Lower leg skin (tissue), 4 donors: ENCODE results near the gene BICD2. TPM values are rescaled to one million over a fixed set of nuclear protein-coding genes. Genes with fewer than 3 reads are reported as not detected.

Experiments
- DNase-seq, 2 donors: peaks; one replicate each; pipeline ENCODE4 v3.0.0-alpha.2; 2019; ENCODE audit warnings: low spot score in 2 of 2
- H3K4me3 ChIP-seq: fragments of 200-600 bp; sonication (generic); 2 replicates; pipeline ENCODE4 v1.5.1; 2017; ENCODE audit warnings: mild to moderate bottlenecking, low read depth; ENCODE audit not compliant: poor library complexity, severe bottlenecking
- POLR2A ChIP-seq, 2 donors: fragments of 450-650 bp; IDR thresholded peaks; one replicate each; pipeline ENCODE4 v1.6.1; 2016 to 2017; ENCODE audit warnings: antibody characterized with exemption in 2 of 2, mild to moderate bottlenecking in 1 of 2, moderate library complexity in 1 of 2
- WGBS, 2 donors: methylation state at CpG; one replicate each; pipeline ENCODE4 v1.1.5; 2018; 5-methylcytosine and 5-hydroxymethylcytosine counted together
- intact Hi-C: fragments of 100-400 bp; cut with DNase I; formaldehyde crosslinking; loops from one replicate; pipeline ENCODE4 v1.15.0; 2023; ENCODE audit warnings: low total_unique reads
- total RNA-seq, 4 donors: library from RNA; depleted of rRNA; stranded (reverse); fragments of >200 nt; gene quantifications; one replicate each; pipeline ENCODE4 v1.1.0, GENCODE V29; 2016
- TF ChIP-seq, protein P1 (sequence below), 3 donors: fragments of 450-650 bp; IDR thresholded peaks; one replicate each; pipeline ENCODE4 v1.5.1; 2016; ENCODE audit warnings: antibody characterized with exemption in 3 of 3, mild to moderate bottlenecking in 3 of 3, moderate library complexity in 2 of 3

BICD2 gene
- total RNA-seq, 4 donors from 2014 or later = 177 to 182 (median 180) TPM

DNA sequence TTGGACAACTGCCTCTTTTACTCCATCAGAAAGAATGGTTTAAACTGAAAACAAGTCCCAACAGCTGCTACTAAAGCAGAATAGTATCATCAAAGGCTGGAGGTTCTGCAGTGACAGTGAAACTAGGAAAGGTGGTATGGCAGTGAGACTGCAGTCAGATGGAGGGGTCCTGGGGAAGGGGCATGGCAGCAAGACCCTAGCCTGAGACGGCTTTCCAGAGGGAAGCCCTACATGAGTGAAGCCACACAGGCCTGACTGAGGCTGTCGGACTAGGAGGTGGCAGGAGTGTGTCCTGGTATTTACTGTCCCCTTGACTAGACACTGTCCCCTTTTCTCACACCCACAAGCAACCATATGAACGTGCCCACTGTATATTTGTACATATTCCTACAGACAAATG lies 54.3 kb downstream of the BICD2 start:
- H3K4me3 ChIP-seq = no peak overlapping the region
- DNase-seq = no peak
- intact Hi-C loops = no loop called here
- WGBS, 2 donors = 58 to 72% methylated on average over 3 of the region's 3 CpGs
- TF ChIP-seq POLR2A (IDR thresholded peaks at IDR 0.05) = no peak
- TF ChIP-seq, protein P1, sequence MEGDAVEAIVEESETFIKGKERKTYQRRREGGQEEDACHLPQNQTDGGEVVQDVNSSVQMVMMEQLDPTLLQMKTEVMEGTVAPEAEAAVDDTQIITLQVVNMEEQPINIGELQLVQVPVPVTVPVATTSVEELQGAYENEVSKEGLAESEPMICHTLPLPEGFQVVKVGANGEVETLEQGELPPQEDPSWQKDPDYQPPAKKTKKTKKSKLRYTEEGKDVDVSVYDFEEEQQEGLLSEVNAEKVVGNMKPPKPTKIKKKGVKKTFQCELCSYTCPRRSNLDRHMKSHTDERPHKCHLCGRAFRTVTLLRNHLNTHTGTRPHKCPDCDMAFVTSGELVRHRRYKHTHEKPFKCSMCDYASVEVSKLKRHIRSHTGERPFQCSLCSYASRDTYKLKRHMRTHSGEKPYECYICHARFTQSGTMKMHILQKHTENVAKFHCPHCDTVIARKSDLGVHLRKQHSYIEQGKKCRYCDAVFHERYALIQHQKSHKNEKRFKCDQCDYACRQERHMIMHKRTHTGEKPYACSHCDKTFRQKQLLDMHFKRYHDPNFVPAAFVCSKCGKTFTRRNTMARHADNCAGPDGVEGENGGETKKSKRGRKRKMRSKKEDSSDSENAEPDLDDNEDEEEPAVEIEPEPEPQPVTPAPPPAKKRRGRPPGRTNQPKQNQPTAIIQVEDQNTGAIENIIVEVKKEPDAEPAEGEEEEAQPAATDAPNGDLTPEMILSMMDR (IDR thresholded peaks at IDR 0.05) = no peak

DNA sequence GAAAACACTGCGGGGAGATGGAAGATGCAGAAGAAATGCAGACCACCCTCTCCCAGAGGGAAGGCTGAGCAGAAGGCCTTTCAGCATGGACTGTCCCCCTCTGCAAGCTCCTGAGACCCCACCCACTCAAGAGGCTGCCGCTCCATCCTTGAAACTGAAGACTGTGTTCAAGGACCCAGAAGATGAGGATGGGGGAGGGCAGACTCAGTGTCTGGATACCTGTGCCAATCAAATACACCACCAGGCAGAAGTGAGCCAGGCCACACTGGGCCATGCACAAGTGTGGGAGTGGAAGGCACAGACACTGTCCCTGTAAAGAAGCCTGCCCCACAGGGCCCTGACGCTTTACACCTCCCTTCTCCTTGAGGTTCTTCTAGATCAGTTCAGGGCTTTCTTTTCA lies 54.7 kb downstream of the BICD2 start:
- no peak for DNase-seq

DNA sequence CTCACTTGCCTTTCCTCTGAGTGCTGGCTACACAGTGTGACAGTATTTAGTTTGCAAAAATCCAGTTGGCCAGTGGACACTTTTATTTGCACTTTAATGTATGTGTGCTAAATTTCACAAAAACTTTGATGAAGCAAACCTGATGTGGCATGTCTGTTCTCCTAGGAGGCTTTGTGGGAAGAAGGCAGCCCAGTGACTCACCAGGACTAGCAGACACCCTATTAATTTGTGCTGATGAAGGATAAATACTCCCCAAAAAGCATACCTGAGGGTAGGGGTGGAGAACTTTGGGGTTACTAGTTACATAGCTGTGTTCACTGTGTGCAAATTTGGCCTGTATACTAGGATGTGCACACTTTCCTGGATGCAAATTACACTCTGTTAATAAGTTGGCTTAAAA lies 55.4 kb downstream of the BICD2 start:
- H3K4me3 ChIP-seq = no peak overlapping the region
- no peak for TF ChIP-seq POLR2A (IDR thresholded peaks at IDR 0.05)
- no peak for DNase-seq
- intact Hi-C loops = no loop called here

More for the DNA sequence above, 54.7 kb downstream of the BICD2 start:
- WGBS, 2 donors = 71 to 83% methylated on average over 3 of the region's 3 CpGs
- H3K4me3 ChIP-seq = no peak overlapping the region
- intact Hi-C loops = no loop called here
- TF ChIP-seq, protein P1 (IDR thresholded peaks at IDR 0.05) = no peak
- TF ChIP-seq POLR2A (IDR thresholded peaks at IDR 0.05) = no peak

DNA sequence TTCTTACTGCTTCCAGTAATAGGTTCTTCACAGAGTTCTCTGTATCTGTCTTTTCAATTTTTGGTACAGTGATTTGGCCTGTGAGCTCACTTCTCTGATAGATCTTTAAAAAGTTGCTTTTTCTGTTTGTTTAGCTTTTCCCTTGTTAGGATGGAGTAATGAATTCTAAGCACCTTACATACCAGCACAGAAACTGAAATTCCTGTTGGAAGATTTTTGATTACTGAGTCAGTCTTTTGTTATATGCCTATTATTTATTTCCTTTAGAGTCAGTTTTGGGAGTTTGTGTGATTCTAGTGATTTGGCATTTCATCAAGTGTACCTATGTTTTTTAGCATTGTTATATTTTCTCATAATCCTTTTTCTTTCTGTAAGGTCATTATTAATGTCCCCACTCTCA lies 57.1 kb downstream of the BICD2 start:
- no peak for DNase-seq
- TF ChIP-seq, protein P1 (IDR thresholded peaks at IDR 0.05) = no peak
- TF ChIP-seq POLR2A (IDR thresholded peaks at IDR 0.05) = no peak
- intact Hi-C loops = no loop called here
- no peak overlapping the region for H3K4me3 ChIP-seq

DNA sequence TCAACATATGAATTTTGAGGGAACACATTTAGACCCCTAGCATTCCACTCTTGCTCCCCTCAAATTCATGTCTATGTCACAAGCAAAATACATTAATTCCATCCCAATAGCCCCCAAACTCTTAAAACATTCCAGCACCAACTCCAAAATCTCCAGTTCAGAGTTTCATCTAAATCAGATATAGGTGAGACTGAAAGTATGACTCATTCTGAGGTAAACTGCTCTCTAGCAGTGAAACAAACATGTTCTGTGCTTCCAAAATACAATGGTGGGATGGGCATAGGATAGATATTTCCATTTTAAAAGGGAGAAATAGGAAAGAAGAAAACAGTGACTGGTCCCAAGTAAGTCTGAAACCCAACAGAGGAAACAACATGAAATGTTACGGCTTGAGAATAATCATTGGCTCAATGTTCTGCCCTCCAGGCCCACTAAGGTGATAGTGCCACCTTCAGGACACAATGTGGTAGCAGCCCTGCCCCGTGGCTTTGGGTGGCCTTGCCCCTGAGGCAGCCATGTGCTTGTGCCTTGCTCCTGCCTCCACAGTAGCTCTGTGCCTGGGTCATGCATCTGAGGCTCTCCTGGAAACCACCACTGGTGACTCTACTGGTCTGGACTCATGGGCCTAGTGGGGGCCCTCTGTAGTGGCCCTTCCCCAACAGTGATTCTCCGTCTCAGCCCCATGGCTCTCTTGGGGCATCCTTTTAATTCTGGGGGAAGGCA lies 58.3 kb downstream of the BICD2 start:
- no peak overlapping the region for H3K4me3 ChIP-seq
- TF ChIP-seq POLR2A (IDR thresholded peaks at IDR 0.05) = no peak
- TF ChIP-seq, protein P1 (IDR thresholded peaks at IDR 0.05) = no peak
- intact Hi-C loops = no loop called here
- DNase-seq = no peak
- 44 to 61% methylated on average over 3 of the region's 3 CpGs for WGBS, 2 donors

DNA sequence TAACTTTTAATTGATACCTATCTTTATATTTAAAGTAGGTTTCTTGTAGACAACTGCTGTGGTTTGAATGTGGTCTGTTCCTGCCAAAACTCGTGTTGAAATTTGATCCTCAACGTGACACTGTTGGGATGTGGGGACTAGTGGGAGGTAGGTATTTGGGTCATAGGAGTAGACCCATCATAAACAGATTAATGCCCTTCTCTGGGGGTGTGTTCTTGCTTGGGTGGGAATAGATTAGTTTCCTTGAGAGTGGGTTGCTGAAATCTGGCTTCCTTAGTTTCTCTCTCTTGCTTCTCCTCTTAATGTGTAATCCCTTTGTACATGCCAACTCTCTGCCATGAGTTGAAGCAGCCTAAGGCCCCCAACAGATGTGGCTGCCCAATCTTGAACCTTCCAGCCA lies 60.1 kb downstream of the BICD2 start:
- no peak for DNase-seq
- TF ChIP-seq, protein P1 (IDR thresholded peaks at IDR 0.05) = no peak
- TF ChIP-seq POLR2A (IDR thresholded peaks at IDR 0.05) = no peak
- WGBS, 2 donors = 58 to 74% methylated on average over 2 of the region's 2 CpGs
- intact Hi-C loops = no loop called here
- H3K4me3 ChIP-seq = no peak overlapping the region
